ENCODE results near the gene NDUFB2.
"Not testable (repeated sequence)": the region's sequence is repeated elsewhere in the genome, so short reads cannot be mapped to it uniquely, and the experiment has no call there.

Gene NDUFB2

DNA sequence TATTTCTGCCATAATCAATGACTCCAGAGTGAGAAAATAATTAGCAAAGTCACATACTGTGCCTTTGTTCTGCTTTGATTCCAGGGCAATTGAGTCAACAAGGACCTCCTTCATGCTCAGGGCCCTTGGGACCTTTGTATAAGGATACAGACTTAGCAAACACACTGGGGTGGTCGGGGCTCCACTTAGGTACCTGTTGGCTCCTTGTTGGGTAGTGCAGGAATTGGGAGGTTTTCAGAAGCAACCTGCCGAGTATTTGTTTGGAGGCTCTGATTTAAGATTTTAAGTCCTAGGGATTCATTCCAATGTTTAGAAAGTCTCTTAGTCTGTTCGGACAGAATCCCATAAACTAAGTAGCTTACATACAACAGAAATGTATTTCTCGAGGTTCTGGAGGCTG, 20.8 kb upstream of the NDUFB2 start:
- peaks cover 43 to 62% (median 53%) of the 10 kb centered on the region in 10 experiments for H3K4me1 ChIP-seq
- peak overlapping the region; percentile 75 to 100 (median 96) for H3K4me2 ChIP-seq
- H3K27ac ChIP-seq: peak overlapping the region; percentile 33 to 80 (median 72); a peak in 21 of 22 replicates
- no peak for TF ChIP-seq Cebpa-rat (IDR thresholded peaks at IDR 0.05)
- peak overlapping the region in 10 of 11 experiments; percentile 39 to 92 (median 56); a peak in 18 of 22 replicates for H3K9ac ChIP-seq
- peaks cover 23 to 34% (median 30%) of the 10 kb centered on the region in 11 experiments for H3K36me3 ChIP-seq
- H3K4me3 ChIP-seq: peak overlapping the region in 2 of 10 experiments; percentile 7 to 16; a peak in 2 of 20 replicates
- H3K27me3 ChIP-seq: no peaks in the 10 kb centered on the region
- H4K20me1 ChIP-seq: 0 out of 22 replicates have a peak, but pooled peaks cover 0 to 1% (median 0%) of the 10 kb centered on the region in 11 experiments
- no peaks in the 10 kb centered on the region for H3K9me3 ChIP-seq (replicated peaks in 1 of 11)

DNA sequence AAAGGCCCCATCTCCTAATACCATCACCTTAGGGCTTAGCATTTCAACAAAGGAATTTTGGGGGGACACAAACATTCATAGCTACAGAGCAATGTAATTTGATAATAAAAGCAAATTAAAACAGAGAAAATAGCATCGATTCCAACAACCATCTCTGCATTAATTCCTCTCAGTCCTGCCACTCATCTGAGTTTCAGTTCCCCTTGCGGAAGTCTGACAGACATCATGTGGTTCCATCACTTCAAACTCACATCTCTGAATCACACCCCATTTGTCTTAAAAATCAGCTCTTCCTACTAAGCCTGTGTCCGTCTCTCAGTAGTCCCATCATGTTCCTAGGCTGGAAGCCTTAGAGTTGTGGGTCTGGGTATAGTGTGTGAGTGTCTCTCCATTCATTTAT, 20.2 kb upstream of the NDUFB2 start:
- no peak for TF ChIP-seq Cebpa-rat (IDR thresholded peaks at IDR 0.05)
- peak overlapping the region; percentile 75 to 100 (median 96) for H3K4me2 ChIP-seq
- peaks cover 27 to 39% (median 35%) of the 10 kb centered on the region in 11 experiments for H3K36me3 ChIP-seq
- peak overlapping the region; percentile 33 to 80 (median 72); a peak in 21 of 22 replicates for H3K27ac ChIP-seq
- peak overlapping the region in 10 of 11 experiments; percentile 39 to 92 (median 56); a peak in 16 of 22 replicates for H3K9ac ChIP-seq
- no peaks in the 10 kb centered on the region for H3K27me3 ChIP-seq
- H3K4me1 ChIP-seq: peaks cover 43 to 57% (median 50%) of the 10 kb centered on the region in 10 experiments
- no peaks in the 10 kb centered on the region for H3K9me3 ChIP-seq (replicated peaks in 1 of 11)
- 0 out of 22 replicates have a peak, but pooled peaks cover 0 to 5% (median 0%) of the 10 kb centered on the region in 11 experiments for H4K20me1 ChIP-seq
- peak overlapping the region in 2 of 10 experiments; percentile 16 to 20; a peak in 1 of 20 replicates for H3K4me3 ChIP-seq

- H3K36me3 ChIP-seq: peaks cover 28 to 46% (median 41%) of the 10 kb centered on the region in 11 experiments
- peak overlapping the region; percentile 14 to 80 (median 72); a peak in 20 of 22 replicates for H3K27ac ChIP-seq
- H3K9ac ChIP-seq: peak overlapping the region in 6 of 11 experiments; percentile 28 to 92 (median 46); a peak in 6 of 22 replicates
- H3K9me3 ChIP-seq (replicated peaks in 1 of 11); H4K20me1 ChIP-seq; H3K27me3 ChIP-seq: not testable (repeated sequence)
- H3K4me2 ChIP-seq: peak overlapping the region; percentile 75 to 100 (median 96)
- 0 out of 20 replicates have a peak overlapping the region, but pooled peaks of 1 of the 10 experiments have one; percentile 20 for H3K4me3 ChIP-seq
- H3K4me1 ChIP-seq: peaks cover 43 to 55% (median 48%) of the 10 kb centered on the region in 10 experiments
These were observed 19.6 kb upstream of the NDUFB2 start for GRCh38 chr7:140676956-140677355.

DNA sequence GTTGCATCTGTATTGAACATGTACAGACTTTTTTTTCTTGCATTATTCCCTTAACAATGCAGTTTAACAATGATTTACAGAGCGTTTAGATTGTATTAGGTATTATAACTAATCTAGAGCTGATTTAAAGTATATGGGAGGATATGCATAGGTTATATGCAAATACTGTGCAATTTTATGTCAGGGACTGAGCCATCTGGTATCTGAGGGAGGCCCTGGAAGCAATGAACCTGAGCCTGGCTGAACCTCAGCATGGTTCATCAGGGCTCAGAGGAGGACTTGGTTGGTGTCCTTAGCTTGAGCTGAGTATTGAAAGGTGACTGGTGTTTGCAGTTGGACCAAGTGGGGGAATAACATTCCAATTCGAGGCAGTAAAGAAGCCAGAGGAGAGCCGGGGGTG, 19.0 kb upstream of the NDUFB2 start:
- H3K9ac ChIP-seq: no peak overlapping the region
- no peak overlapping the region for H3K4me3 ChIP-seq
- peak overlapping the region in 1 of 11 experiments; percentile 96; a peak in 1 of 22 replicates for H3K4me2 ChIP-seq
- no peaks in the 10 kb centered on the region for H3K9me3 ChIP-seq (replicated peaks in 1 of 11)
- H3K4me1 ChIP-seq: peaks cover 37 to 49% (median 42%) of the 10 kb centered on the region in 10 experiments
- H3K36me3 ChIP-seq: peaks cover 31 to 51% (median 46%) of the 10 kb centered on the region in 11 experiments
- no peaks in the 10 kb centered on the region for H3K27me3 ChIP-seq
- no peak overlapping the region for H3K27ac ChIP-seq
- H4K20me1 ChIP-seq: 0 out of 22 replicates have a peak, but pooled peaks cover 0 to 5% (median 0%) of the 10 kb centered on the region in 11 experiments
- TF ChIP-seq Cebpa-rat (IDR thresholded peaks at IDR 0.05): no peak

- H3K4me1 ChIP-seq: peaks cover 37 to 45% (median 40%) of the 10 kb centered on the region in 10 experiments
- peaks cover 31 to 59% (median 52%) of the 10 kb centered on the region in 11 experiments for H3K36me3 ChIP-seq
- H3K4me3 ChIP-seq: no peak overlapping the region
- H3K4me2 ChIP-seq: no peak overlapping the region
- no peaks in the 10 kb centered on the region for H3K9me3 ChIP-seq (replicated peaks in 1 of 11)
- TF ChIP-seq Cebpa-rat (IDR thresholded peaks at IDR 0.05): no peak
- H3K9ac ChIP-seq: no peak overlapping the region
- H3K27ac ChIP-seq: no peak overlapping the region; a peak in 1 of 22 replicates
- no peaks in the 10 kb centered on the region for H3K27me3 ChIP-seq
- 0 out of 22 replicates have a peak, but pooled peaks cover 0 to 5% (median 0%) of the 10 kb centered on the region in 11 experiments for H4K20me1 ChIP-seq
These were observed 18.3 kb upstream of the NDUFB2 start for GRCh38 chr7:140678081-140678815.

GRCh38 chr7:140678816-140679130, 17.7 kb upstream of the NDUFB2 start:
- Histone ChIP-seq H3K4me1 (peaks cover 33 to 40% (median 35%) of the 10 kb centered on the region in 10 experiments), H3K4me3 (no peak overlapping the region), H3K36me3 (peaks cover 33 to 64% (median 57%) of the 10 kb centered on the region in 11 experiments), H3K4me2 (no peak overlapping the region), H3K9ac (no peak overlapping the region), H3K27me3 (no peaks in the 10 kb centered on the region), H4K20me1 (0 out of 22 replicates have a peak, but pooled peaks cover 0 to 5% (median 0%) of the 10 kb centered on the region in 11 experiments), H3K9me3 (replicated peaks in 1 of 11) (no peaks in the 10 kb centered on the region), H3K27ac (no peak overlapping the region)
- no peak for TF ChIP-seq Cebpa-rat (IDR thresholded peaks at IDR 0.05)

- no peak for TF ChIP-seq Cebpa-rat (IDR thresholded peaks at IDR 0.05)
- H3K9ac ChIP-seq: no peak overlapping the region
- H4K20me1 ChIP-seq: 0 out of 22 replicates have a peak, but pooled peaks cover 0 to 5% (median 0%) of the 10 kb centered on the region in 11 experiments
- no peak overlapping the region for H3K27ac ChIP-seq
- peaks cover 36 to 68% (median 61%) of the 10 kb centered on the region in 11 experiments for H3K36me3 ChIP-seq
- H3K9me3 ChIP-seq (replicated peaks in 1 of 11): no peaks in the 10 kb centered on the region
- peaks cover 29 to 36% (median 31%) of the 10 kb centered on the region in 10 experiments for H3K4me1 ChIP-seq
- no peaks in the 10 kb centered on the region for H3K27me3 ChIP-seq
- no peak overlapping the region for H3K4me2 ChIP-seq
- H3K4me3 ChIP-seq: no peak overlapping the region
These were observed 17.3 kb upstream of the NDUFB2 start for GRCh38 chr7:140679186-140679585.

DNA sequence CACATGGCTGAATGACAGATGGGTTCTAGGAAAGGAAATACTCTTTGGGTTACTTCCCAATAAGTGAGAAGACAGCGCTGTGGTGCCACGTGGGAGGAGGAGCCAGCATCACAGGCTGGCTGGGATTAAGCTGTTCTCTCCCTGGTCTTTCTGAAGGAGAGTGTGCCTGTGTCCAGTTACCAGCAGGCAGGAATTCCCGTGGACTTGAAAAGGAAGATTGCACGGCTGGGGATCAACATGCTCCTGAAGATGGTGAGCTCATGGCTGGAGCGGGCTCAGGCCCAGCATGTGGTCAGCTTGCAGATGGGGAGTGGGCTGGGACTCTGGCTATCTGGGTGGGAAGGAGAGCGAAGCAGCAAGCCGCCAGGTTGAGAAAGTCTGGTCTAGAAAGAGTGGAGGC, 15.6 kb upstream of the NDUFB2 start:
- 0 out of 22 replicates have a peak, but pooled peaks cover 0 to 5% (median 0%) of the 10 kb centered on the region in 11 experiments for H4K20me1 ChIP-seq
- no peak for TF ChIP-seq Cebpa-rat (IDR thresholded peaks at IDR 0.05)
- peaks cover 36 to 85% (median 71%) of the 10 kb centered on the region in 11 experiments for H3K36me3 ChIP-seq
- no peak overlapping the region for H3K4me2 ChIP-seq
- H3K9me3 ChIP-seq (replicated peaks in 1 of 11): no peaks in the 10 kb centered on the region
- peaks cover 12 to 19% (median 14%) of the 10 kb centered on the region in 10 experiments for H3K4me1 ChIP-seq
- no peak overlapping the region for H3K4me3 ChIP-seq
- no peak overlapping the region for H3K9ac ChIP-seq
- no peak overlapping the region for H3K27ac ChIP-seq
- H3K27me3 ChIP-seq: no peaks in the 10 kb centered on the region

GRCh38 chr7:140681766-140682165, 14.7 kb upstream of the NDUFB2 start:
- 0 out of 22 replicates have a peak, but pooled peaks cover 0 to 5% (median 0%) of the 10 kb centered on the region in 11 experiments for H4K20me1 ChIP-seq
- H3K27ac ChIP-seq: no peak overlapping the region
- H3K9ac ChIP-seq: no peak overlapping the region
- no peaks in the 10 kb centered on the region for H3K27me3 ChIP-seq
- no peak overlapping the region for H3K4me3 ChIP-seq
- no peak overlapping the region for H3K4me2 ChIP-seq
- H3K9me3 ChIP-seq (replicated peaks in 1 of 11): no peaks in the 10 kb centered on the region
- peaks cover 42 to 93% (median 75%) of the 10 kb centered on the region in 11 experiments for H3K36me3 ChIP-seq
- peaks cover 4 to 10% (median 5%) of the 10 kb centered on the region in 10 experiments for H3K4me1 ChIP-seq
- TF ChIP-seq Cebpa-rat (IDR thresholded peaks at IDR 0.05): no peak
